GM10248 (cell line): Measurements from ENCODE around the gene SCN1B.

Experiments used
- CTCF ChIA-PET: fragments of 300-600 bp; sonication (Branson Sonifier 250); formaldehyde crosslinking; extraction: SDS; loops from one replicate; lab custom pipeline; 2021; ENCODE audit warnings: antibody characterized with exemption; lab: Yijun Ruan, JAX
- POLR2A ChIA-PET: fragments of 350-650 bp; sonication (Branson Sonifier 250); formaldehyde crosslinking; extraction: SDS; loops from one replicate; lab custom pipeline; 2020; ENCODE audit warnings: antibody characterized with exemption; lab: Yijun Ruan, JAX
- DNase-seq: peaks from one replicate; pipeline ENCODE4 v3.0.0; 2012; ENCODE audit errors: extremely low spot score
- CTCF ChIP-seq: IDR thresholded peaks from 2 replicates; pipeline ENCODE4 v1.5.1; 2012; ENCODE audit warnings: mild to moderate bottlenecking, low read depth; ENCODE audit errors: extremely low read depth, missing control alignments, control extremely low read depth

SCN1B gene

GRCh38 chr19:35030257-35031071, at the start of gene SCN1B:
Gene SCN1B (plus strand): TSS chr19:35030470. CDS start chr19:35030821, 351 bp downstream.
- peak; percentile 54 for DNase-seq
- POLR2A ChIA-PET, result no interaction called here
- TF ChIP-seq CTCF, result no peak
- CTCF ChIA-PET, result interaction anchor here (1.7 kb wide), 1 partner anchor 14 kb away, joined by 7 read pairs; no protein-coding TSS in a partner anchor

DNA sequence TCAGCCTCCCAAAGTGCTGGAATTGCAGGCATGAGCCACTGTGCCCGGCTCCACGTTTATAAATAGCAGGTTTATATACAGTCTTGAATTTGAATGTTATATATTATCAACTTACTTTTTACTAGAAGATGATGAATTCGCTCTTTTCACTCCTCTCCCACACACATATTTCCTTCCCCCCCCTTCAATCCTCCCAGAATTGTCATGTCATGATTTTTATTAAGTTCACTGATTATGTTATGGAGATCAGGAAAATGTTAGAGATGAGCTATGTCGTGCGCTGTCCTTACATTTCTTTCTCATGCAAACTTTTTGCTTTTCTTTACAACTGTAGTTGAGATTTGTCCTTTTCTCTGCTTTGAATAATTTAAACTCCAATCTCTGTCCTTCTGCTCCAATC, 48.0 kb upstream of the SCN1B start:
- no peak for TF ChIP-seq CTCF
- DNase-seq, result no peak
- ChIA-PET CTCF (interaction anchor here (1.5 to 1.7 kb wide), 2 partner anchors 19 to 62 kb away, joined by 3 to 4 read pairs; no protein-coding TSS in a partner anchor), POLR2A (no interaction called here)

GRCh38 chr19:34983786-34984185, 46.5 kb upstream of the SCN1B start:
- CTCF ChIA-PET, result interaction anchor here (0.7 to 4.4 kb wide), 3 partner anchors 10 to 61 kb away, joined by 3 to 19 read pairs (median 3); no protein-coding TSS in a partner anchor
- POLR2A ChIA-PET, result no interaction called here
- no peak for DNase-seq
- TF ChIP-seq CTCF, result no peak

DNA sequence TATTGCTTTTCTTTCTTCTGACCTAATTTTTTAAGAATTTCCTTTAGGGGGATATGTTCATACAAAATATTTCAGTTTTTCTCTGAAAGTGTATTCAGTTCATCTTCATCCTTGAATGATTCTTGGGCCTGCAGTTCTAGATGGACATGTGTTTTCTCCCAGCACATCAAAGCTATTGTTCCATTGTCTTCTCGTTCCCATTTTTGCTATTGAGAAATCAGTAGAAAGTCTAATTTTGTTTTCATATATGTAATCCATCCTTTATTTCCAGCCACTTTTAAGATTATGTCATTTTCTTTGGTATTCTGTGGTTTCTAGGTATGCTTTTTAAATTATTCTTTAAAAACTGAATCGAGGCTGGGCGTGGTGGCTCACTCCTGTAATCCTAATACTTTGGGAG, 46.0 kb upstream of the SCN1B start:
- no peak for DNase-seq
- CTCF ChIA-PET, result interaction anchor here (0.7 to 4.4 kb wide), 2 partner anchors 11 to 60 kb away, joined by 3 to 19 read pairs; no protein-coding TSS in a partner anchor
- TF ChIP-seq CTCF, result no peak
- POLR2A ChIA-PET, result no interaction called here

GRCh38 chr19:34985249-34986022, 44.8 kb upstream of the SCN1B start:
- POLR2A ChIA-PET, result no interaction called here
- DNase-seq, result no peak
- TF ChIP-seq CTCF, result no peak
- CTCF ChIA-PET, result interaction anchor here (0.8 to 4.4 kb wide), 2 partner anchors 12 to 346 kb away, joined by 3 to 19 read pairs; no protein-coding TSS in a partner anchor

DNA sequence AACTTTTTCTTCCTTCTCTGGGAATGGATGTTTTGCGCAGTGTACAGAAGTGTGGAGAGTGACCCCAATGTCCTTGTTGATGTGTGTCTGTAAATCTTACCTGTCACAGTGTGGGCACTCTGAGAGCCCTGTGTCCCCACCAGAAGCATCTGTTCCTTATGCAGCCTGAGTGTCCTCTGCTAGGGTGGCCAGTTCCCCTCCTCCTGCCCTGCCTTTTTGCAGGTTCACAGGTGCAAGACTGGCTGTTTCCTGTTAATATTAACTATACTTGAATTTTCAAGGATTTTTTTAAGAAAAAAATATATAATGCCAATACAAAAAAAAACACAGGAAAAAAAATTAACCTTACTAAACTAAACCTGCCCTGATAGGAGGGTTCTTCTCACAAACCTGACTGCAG, 42.2 kb upstream of the SCN1B start:
- DNase-seq, result no peak
- ChIA-PET POLR2A (no interaction called here), CTCF (interaction anchor here (1.3 to 4.4 kb wide), 3 partner anchors 8 to 57 kb away, joined by 3 to 19 read pairs (median 4); no protein-coding TSS in a partner anchor)
- TF ChIP-seq CTCF, result no peak
